ENCODE data around the gene CCNB1IP1. TPM values are rescaled to one million over a fixed set of nuclear protein-coding genes. Genes with fewer than 3 reads are reported as not detected.

The CCNB1IP1 gene
- polyA plus RNA-seq, 3 donors, result 3.5 to 8.6 (median 5.4) TPM

DNA sequence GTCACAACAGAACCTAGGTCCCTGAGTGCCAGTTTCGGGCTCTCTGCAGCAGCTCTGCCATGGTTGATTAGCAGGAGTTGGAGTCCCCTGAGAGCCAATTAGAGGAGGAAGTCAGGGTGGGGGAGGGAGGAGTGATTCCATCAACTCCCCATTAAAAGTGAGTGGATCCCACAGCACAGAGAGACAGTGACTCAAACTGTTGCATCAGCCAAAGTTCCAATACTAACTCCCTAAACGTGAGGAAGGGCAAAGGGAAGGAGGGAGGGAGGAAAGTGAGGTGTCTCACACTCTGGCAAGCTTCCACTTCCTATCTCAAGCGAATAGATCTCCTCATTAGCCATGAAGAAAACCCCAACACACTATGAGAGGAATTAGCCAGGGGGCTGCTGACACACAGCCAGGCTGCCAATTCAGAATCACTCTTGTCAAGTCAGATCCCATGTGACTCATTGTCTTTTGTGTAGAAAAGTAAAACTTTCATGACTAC, 70.4 kb downstream of the CCNB1IP1 start:
- no CpG with 5 or more reads among the region's 3 CpGs for WGBS (ENCODE audit: insufficient coverage)
- H3K27ac ChIP-seq (ENCODE audit: low read depth in 1 of 2, low read length in 2 of 2), result no peak overlapping the region
- H4K20me1 ChIP-seq (ENCODE audit: insufficient read depth, low read length), result no peaks in the 10 kb centered on the region
- intact Hi-C loops (cut with micrococcal nuclease), result no loop called here
- H2AFZ ChIP-seq (ENCODE audit: insufficient read depth, low read depth, low read length, poor library complexity, severe bottlenecking), result no peak overlapping the region
- H3K9me3 Mint-ChIP-seq, result peaks cover 0 to 5% (median 1%) of the 10 kb centered on the region in 7 donors
- H3K4me3 ChIP-seq (replicated peaks in 1 of 3; ENCODE audit: low read depth in 2 of 3, low read length in 3 of 3), result no peak overlapping the region
- no peaks in the 10 kb centered on the region for H3K4me1 Mint-ChIP-seq
- no peaks in the 10 kb centered on the region for H3K36me3 Mint-ChIP-seq
- no peak overlapping the region for H3K4me2 ChIP-seq (replicated peaks; ENCODE audit: extremely low read depth, low read length, poor library complexity, severe bottlenecking)
- no peaks in the 10 kb centered on the region for H3K36me3 ChIP-seq (replicated peaks in 1 of 2; ENCODE audit: control insufficient read depth in 1 of 2, insufficient read depth in 2 of 2, low read length in 2 of 2)
- H3K79me2 ChIP-seq (ENCODE audit: insufficient read depth, low read length), result no peaks in the 10 kb centered on the region
- TF ChIP-seq, protein P1, sequence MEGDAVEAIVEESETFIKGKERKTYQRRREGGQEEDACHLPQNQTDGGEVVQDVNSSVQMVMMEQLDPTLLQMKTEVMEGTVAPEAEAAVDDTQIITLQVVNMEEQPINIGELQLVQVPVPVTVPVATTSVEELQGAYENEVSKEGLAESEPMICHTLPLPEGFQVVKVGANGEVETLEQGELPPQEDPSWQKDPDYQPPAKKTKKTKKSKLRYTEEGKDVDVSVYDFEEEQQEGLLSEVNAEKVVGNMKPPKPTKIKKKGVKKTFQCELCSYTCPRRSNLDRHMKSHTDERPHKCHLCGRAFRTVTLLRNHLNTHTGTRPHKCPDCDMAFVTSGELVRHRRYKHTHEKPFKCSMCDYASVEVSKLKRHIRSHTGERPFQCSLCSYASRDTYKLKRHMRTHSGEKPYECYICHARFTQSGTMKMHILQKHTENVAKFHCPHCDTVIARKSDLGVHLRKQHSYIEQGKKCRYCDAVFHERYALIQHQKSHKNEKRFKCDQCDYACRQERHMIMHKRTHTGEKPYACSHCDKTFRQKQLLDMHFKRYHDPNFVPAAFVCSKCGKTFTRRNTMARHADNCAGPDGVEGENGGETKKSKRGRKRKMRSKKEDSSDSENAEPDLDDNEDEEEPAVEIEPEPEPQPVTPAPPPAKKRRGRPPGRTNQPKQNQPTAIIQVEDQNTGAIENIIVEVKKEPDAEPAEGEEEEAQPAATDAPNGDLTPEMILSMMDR (IDR thresholded peaks at IDR 0.05), result no peak
- peaks cover 1 to 2% (median 1%) of the 10 kb centered on the region in 3 donors for H3K27me3 Mint-ChIP-seq (ENCODE audit: low read depth in 3 of 3)
- no peaks in the 10 kb centered on the region for H3K27me3 ChIP-seq (ENCODE audit: control insufficient read depth in 2 of 2, insufficient read depth in 2 of 2, low read length in 2 of 2)
- H3K4me1 ChIP-seq (ENCODE audit: control insufficient read depth in 1 of 2, insufficient read depth in 2 of 2, low read length in 2 of 2), result no peaks in the 10 kb centered on the region
- DNase-seq, result no peak
- H3K9me3 ChIP-seq (replicated peaks in 1 of 2; ENCODE audit: control insufficient read depth in 1 of 2, insufficient read depth in 1 of 2, low read length in 2 of 2), result no peaks in the 10 kb centered on the region
- no peak overlapping the region for H3K4me3 Mint-ChIP-seq
- H3K9ac ChIP-seq (ENCODE audit: insufficient read depth, low read length, poor library complexity, severe bottlenecking), result no peak overlapping the region
- H3K27ac Mint-ChIP-seq, result no peak overlapping the region

Small RNA genes within 50 kb of the gene (small RNA-seq; reads per million reads assigned to genes)
- 35.7 reads per million, percentile 92 among the genes with 10 or more reads in this experiment for gene SNORA79B (ENCODE audit: insufficient read length, low read depth)
- 480 reads per million, percentile 98 among the genes with 10 or more reads in this experiment for gene SNORD126 (ENCODE audit: insufficient read length, low read depth)

Other genes starting within 250 kb of the CCNB1IP1 start
- not detected for gene OR4K17, start 222.5 kb downstream of the CCNB1IP1 start, polyA plus RNA-seq
- not detected for gene OR4N5, start 194.5 kb downstream of the CCNB1IP1 start, polyA plus RNA-seq
- not detected for gene OR11G2, start 142.4 kb downstream of the CCNB1IP1 start, polyA plus RNA-seq
- gene OR11H6, start 109.6 kb downstream of the CCNB1IP1 start, polyA plus RNA-seq, result not detected
- gene OR11H7, start 104.3 kb downstream of the CCNB1IP1 start, polyA plus RNA-seq, result not detected
- gene OR11H4, start 94.0 kb downstream of the CCNB1IP1 start, polyA plus RNA-seq, result not detected
- 10 to 100 TPM in 2 of 3 donors, 1 to 10 TPM in 1; 6.2 to 18.4 (median 17.3) TPM for gene TTC5, start 27.3 kb downstream of the CCNB1IP1 start, polyA plus RNA-seq
- 1 to 10 TPM; 1.8 to 7.3 (median 3.9) TPM for gene PARP2, start 10.4 kb upstream of the CCNB1IP1 start, polyA plus RNA-seq
- 10 to 100 TPM in 1 of 3 donors, 1 to 10 TPM in 2; 2.3 to 78.9 (median 7.1) TPM for gene TEP1, start 80.2 kb upstream of the CCNB1IP1 start, polyA plus RNA-seq
- under 1 TPM in 1 of 3 donors, not detected in 2; 0.04 TPM for gene KLHL33, start 102.9 kb upstream of the CCNB1IP1 start, polyA plus RNA-seq
- 100 to 1,000 TPM in 1 of 3 donors, 10 to 100 TPM in 2; 34.7 to 112 (median 40.0) TPM for gene OSGEP, start 121.5 kb upstream of the CCNB1IP1 start, polyA plus RNA-seq
- gene APEX1, start 121.9 kb upstream of the CCNB1IP1 start, polyA plus RNA-seq, result 100 to 1,000 TPM in 1 of 3 donors, 10 to 100 TPM in 2; 69.7 to 208 (median 85.4) TPM
- 100 to 1,000 TPM in 1 of 3 donors, 10 to 100 TPM in 2; 19.4 to 106 (median 21.2) TPM for gene PIP4P1, start 128.2 kb upstream of the CCNB1IP1 start, polyA plus RNA-seq
- 100 to 1,000 TPM in 1 of 3 donors, 10 to 100 TPM in 2; 63.2 to 112 (median 67.5) TPM for gene PNP, start 136.1 kb upstream of the CCNB1IP1 start, polyA plus RNA-seq
- gene RNASE10, start 172.3 kb upstream of the CCNB1IP1 start, polyA plus RNA-seq, result not detected
- gene RNASE9, start 227.8 kb upstream of the CCNB1IP1 start, polyA plus RNA-seq, result not detected